ENCODE data around the gene SLC12A7. TPM values are rescaled to one million over a fixed set of nuclear protein-coding genes. Genes with fewer than 3 reads are reported as not detected.

Gene SLC12A7
- total RNA-seq, 4 donors from 2014 or later, result 87.2 to 182 (median 116) TPM

DNA sequence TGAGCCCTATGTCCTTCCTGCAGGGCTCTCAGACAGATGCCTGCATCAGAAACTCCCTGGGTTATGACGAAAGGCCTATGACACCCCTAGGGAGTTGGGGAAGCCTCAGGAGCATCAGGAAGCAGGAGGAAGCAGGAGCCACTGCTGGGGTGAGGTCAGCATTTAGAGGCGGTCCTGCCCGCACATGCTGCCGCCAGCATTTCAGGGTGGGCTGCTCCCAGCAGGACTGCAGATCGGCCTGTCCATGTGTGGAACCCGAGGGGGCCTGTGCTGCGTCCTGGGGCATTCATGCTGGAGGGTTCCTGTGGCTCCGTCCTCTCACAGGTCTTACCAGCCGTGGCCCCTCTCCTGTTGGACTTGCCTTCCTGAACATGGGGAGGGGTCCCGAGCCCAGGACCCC, 96.4 kb downstream of the SLC12A7 start:
- TF ChIP-seq, protein P1, sequence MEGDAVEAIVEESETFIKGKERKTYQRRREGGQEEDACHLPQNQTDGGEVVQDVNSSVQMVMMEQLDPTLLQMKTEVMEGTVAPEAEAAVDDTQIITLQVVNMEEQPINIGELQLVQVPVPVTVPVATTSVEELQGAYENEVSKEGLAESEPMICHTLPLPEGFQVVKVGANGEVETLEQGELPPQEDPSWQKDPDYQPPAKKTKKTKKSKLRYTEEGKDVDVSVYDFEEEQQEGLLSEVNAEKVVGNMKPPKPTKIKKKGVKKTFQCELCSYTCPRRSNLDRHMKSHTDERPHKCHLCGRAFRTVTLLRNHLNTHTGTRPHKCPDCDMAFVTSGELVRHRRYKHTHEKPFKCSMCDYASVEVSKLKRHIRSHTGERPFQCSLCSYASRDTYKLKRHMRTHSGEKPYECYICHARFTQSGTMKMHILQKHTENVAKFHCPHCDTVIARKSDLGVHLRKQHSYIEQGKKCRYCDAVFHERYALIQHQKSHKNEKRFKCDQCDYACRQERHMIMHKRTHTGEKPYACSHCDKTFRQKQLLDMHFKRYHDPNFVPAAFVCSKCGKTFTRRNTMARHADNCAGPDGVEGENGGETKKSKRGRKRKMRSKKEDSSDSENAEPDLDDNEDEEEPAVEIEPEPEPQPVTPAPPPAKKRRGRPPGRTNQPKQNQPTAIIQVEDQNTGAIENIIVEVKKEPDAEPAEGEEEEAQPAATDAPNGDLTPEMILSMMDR (IDR thresholded peaks at IDR 0.05), result no peak
- TF ChIP-seq POLR2A (IDR thresholded peaks at IDR 0.05), result no peak
- no peak for DNase-seq
- H3K4me3 ChIP-seq, result no peak overlapping the region

DNA sequence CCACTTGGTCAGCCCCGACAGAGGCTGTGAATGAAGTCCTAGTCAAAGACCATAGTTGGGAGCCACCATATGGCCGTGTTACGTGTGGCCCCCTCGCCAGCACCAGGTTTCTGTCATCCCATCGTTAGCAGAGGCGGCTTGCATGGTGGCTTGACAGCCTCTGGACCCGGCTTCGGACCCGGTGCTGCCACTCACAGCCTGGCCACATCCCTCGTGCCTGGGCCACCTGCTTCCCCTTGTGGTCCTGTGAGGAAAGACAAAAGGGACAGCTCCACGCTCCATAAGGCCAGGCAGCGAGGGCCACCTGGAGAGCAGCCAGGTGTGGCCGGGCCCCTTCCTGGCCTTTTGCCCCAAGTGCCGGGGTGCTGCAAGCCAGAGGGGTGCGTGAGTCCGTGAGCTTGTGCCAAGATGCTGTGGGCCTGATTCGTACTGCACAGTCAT, 97.1 kb downstream of the SLC12A7 start:
- Histone ChIP-seq H3K27ac (no peak overlapping the region), H3K4me3 (no peak overlapping the region), H3K27me3 (peaks cover 0 to 2% of the 10 kb centered on the region in 2 donors), H3K4me1 (peaks cover 0 to 4% (median 0%) of the 10 kb centered on the region in 4 donors), H3K36me3 (no peaks in the 10 kb centered on the region), H3K9me3 (no peaks in the 10 kb centered on the region)
- DNase-seq, result no peak
- TF ChIP-seq, protein P1 (IDR thresholded peaks at IDR 0.05), result no peak
- no peak for TF ChIP-seq POLR2A (IDR thresholded peaks at IDR 0.05)

More for the DNA sequence above, 96.4 kb downstream of the SLC12A7 start:
- H3K27me3 ChIP-seq, result no peaks in the 10 kb centered on the region
- no peaks in the 10 kb centered on the region for H3K36me3 ChIP-seq
- no peaks in the 10 kb centered on the region for H3K9me3 ChIP-seq
- no peak overlapping the region for H3K27ac ChIP-seq
- H3K4me1 ChIP-seq, result no peaks in the 10 kb centered on the region

DNA sequence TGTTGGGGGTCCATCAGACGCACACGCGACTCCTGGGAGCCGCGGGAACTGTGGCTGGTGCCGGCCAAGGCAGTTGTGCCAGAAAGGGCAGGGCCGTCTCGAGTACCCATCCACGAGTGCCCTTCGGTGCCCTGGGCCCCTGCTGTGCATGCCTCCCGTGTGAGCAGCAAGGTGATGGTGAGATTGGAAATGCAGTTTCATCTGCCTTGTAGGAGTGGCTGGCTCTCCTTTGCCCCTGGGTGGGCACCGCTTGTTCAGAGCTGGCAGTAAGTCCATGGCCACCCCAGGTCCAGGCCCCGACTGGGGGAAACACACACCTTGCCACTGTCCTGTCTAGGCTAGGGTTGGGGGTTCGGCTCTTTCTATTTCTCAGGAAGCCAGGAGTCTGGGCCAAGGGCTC, 97.5 kb downstream of the SLC12A7 start:
- Histone ChIP-seq H3K4me3 (no peak overlapping the region), H3K4me1 (peaks cover 0 to 8% (median 1%) of the 10 kb centered on the region in 4 donors), H3K27ac (no peak overlapping the region), H3K36me3 (no peaks in the 10 kb centered on the region), H3K9me3 (no peaks in the 10 kb centered on the region), H3K27me3 (peaks cover 0 to 7% of the 10 kb centered on the region in 2 donors)
- no peak for DNase-seq
- TF ChIP-seq, protein P1 (IDR thresholded peaks at IDR 0.05), result no peak
- TF ChIP-seq POLR2A (IDR thresholded peaks at IDR 0.05), result no peak

DNA sequence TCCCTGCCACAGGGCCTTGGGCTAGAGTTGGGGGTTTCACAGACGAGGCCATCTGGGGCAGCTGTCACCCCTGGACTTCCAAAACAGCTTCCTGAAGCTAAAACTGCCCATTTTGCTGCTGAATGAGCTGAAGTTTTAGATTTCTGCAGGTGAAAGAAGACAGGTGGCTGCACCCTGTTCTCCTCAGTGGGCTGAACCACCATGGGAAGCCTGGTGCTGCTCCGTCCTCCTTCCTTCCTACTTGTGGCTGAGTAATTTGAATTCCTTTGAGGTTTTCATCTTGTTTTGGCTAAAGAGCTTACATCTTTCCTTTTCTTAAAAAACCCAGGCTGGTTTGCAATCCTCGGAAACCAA, 97.9 kb downstream of the SLC12A7 start:
- Histone ChIP-seq H3K27me3 (peaks cover 0 to 11% of the 10 kb centered on the region in 2 donors), H3K4me3 (no peak overlapping the region), H3K36me3 (no peaks in the 10 kb centered on the region), H3K9me3 (no peaks in the 10 kb centered on the region), H3K4me1 (peaks cover 0 to 12% (median 3%) of the 10 kb centered on the region in 4 donors), H3K27ac (no peak overlapping the region)
- DNase-seq, result no peak
- TF ChIP-seq, protein P1 (IDR thresholded peaks at IDR 0.05), result no peak
- TF ChIP-seq POLR2A (IDR thresholded peaks at IDR 0.05), result no peak

DNA sequence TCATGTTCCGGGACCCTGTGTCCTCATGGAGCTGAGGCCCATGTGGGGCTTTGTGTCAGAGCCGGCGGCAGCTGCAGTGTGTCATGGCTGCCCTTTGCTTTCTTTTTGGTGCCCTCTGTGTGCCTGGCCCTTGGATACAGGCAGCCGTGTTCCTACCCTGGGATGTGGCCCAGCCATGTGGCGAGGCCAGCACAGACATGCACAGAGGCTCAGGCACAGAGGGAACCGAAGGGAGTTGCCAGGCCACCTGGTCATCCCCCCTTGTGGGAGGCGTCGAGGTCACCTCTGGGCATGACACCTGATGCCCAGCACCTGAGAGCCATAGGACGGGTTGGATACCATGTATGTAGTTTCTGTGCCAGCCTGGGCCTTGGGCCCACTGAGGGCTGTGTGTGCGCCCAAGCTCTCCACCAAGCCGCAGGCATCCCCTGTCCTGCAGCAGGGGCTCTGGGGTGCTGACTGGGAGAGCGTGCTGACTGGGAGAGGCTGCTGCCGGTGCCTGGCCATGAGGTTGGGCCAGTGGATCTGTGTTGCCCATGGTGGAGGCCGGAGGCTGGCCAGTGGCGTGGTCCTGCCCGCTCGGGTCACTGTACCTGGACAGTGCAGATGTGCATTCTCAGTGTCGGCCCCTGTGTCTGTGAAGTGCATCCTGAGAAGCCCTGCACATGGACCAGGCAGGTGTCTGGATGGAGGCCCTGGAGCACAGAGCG, 98.5 kb downstream of the SLC12A7 start:
- H3K4me1 ChIP-seq, result peaks cover 0 to 18% (median 6%) of the 10 kb centered on the region in 4 donors
- DNase-seq, result no peak
- no peaks in the 10 kb centered on the region for H3K36me3 ChIP-seq
- peaks cover 0 to 12% of the 10 kb centered on the region in 2 donors for H3K27me3 ChIP-seq
- TF ChIP-seq, protein P1 (IDR thresholded peaks at IDR 0.05), result no peak
- no peak for TF ChIP-seq POLR2A (IDR thresholded peaks at IDR 0.05)
- H3K4me3 ChIP-seq, result no peak overlapping the region
- no peak overlapping the region for H3K27ac ChIP-seq
- no peaks in the 10 kb centered on the region for H3K9me3 ChIP-seq
